KBM-7 (cell line): ENCODE data around the gene SSBP3.
"Not testable (repeated sequence)": the region's sequence is repeated elsewhere in the genome, so short reads cannot be mapped to it uniquely, and the experiment has no call there.

Experiments used
- DNase-seq: peaks from one replicate; pipeline ENCODE4 v3.0.0-alpha.2; 2015
- in situ Hi-C: fragments of 300-500 bp; cut with MboI; formaldehyde crosslinking; loops from 2 replicates; pipeline ENCODE4 v1.14.3; 2020; ENCODE audit warnings: low sequenced_read_pairs, low pct_unique_long_range_greater_than_20kb, mixed read lengths

The SSBP3 gene

GRCh38 chr1:54241364-54241763, 164.8 kb downstream of the SSBP3 start:
- no peak for DNase-seq
- in situ Hi-C loops: no loop called here

- in situ Hi-C loops: no loop called here
- no peak for DNase-seq
Observed at GRCh38 chr1:54240741-54241335, 165.4 kb downstream of the SSBP3 start.

DNA sequence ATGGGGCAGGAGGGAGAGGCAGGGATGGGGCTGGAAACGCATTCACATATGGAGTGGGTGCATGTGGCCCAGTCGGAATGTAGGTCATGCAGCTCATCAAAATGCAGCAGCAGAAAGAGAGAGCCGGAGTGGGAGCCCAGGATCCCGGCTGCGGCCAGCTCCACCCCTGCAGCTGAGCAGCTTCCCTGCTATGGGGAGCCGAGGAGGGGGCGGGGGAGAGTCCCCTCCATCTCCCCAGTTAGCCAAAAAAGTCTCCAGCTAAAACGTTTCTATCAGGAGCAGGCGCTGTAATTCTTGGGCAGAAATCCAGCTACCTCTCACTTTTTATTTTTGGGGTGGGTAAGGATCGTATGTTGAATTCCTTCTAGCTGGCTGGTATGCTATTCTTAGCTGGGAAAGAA, 166.6 kb downstream of the SSBP3 start:
- in situ Hi-C loops: no loop called here
- DNase-seq: no peak

GRCh38 chr1:54239035-54239383, 167.2 kb downstream of the SSBP3 start:
- in situ Hi-C loops: no loop called here
- DNase-seq: no peak

DNA sequence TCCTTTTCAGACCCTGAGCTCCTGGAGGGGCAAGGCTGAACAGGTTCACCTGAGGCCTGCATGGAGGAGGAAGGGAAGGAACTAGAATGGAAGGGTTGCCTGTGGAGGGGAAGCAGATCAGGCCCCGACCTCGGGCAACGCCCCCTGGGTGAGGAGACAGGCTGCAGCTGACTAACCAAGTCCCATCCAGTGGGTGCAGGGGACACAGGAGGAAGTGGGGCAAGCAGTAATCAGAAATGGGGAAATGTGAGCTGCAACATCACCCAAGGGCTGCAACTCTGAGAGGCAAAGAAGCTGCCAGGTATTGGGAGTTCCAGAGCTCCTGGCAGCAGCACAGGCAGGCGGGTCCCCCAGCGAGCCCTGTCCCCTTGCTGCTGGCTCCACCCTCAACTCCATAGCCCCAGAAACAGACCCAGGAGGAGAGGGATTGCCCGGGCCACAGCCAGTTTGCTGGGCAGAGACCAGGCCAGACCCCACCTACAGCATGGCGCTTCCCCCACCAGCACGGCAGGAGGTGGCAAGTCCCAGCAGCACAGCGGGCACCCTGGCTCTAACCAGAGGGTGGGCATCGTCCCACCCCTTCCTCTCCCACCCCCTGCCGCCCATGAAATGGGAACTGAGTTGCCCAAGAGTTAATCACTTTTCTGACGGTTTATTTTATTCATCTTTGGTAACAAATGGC, 167.7 kb downstream of the SSBP3 start:
- in situ Hi-C loops: no loop called here
- DNase-seq: peak; percentile 37

DNA sequence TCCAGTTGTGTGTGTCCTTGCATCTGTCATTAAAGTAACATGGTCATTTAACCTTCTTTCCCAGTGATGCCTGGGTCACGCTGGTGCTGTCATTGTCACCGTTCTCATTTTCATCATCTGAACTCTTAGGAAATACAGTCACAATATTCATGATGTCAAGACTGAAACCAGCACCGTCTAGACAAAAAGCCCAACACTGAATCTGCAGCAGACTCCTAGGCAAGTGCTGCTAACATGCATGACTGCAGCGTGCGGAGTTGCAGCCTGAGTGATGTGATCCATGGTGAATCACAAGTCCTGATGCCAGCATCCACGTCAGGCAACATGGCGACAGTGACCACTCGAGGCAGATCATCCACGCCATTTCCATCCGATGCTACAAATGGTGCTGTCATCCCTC, 168.6 kb downstream of the SSBP3 start:
- DNase-seq: no peak
- in situ Hi-C loops: no loop called here

DNA sequence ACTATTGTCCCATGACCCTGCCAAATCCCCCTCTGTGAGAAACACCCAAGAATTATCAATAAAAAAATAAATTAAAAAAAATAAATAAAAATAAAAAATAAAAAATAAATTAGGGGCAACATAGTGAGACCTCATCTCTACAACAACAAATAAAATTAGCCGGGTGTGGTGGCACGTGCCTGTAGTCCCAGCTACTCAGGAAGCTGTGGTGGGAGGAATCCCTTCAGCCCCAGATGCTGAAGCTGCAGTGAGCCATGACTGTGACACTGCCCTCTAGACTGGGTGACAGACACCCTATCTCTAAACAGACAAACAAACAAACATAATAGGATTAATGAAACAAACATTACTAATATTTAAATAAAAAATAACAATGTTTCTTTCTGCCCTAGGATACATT, 171.9 kb downstream of the SSBP3 start:
- in situ Hi-C loops: no loop called here
- no peak for DNase-seq

DNA sequence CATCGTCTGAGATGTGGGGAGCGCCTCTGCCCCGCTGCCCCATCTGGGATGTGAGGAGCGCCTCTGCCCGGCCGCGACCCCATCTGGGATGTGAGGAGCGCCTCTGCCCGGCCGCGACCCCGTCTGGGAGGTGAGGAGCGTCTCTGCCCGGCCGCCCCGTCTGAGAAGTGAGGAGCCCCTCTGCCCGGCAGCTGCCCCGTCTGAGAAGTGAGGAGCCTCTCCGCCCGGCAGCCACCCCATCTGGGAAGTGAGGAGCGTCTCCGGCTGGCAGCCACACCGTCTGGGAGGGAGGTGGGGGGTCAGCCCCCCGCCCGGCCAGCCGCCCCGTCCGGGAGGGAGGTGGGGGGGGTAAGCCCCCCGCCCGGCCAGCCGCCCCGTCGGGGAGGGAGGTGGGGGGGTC, 173.0 kb downstream of the SSBP3 start:
- in situ Hi-C loops, DNase-seq: not testable (repeated sequence)

DNA sequence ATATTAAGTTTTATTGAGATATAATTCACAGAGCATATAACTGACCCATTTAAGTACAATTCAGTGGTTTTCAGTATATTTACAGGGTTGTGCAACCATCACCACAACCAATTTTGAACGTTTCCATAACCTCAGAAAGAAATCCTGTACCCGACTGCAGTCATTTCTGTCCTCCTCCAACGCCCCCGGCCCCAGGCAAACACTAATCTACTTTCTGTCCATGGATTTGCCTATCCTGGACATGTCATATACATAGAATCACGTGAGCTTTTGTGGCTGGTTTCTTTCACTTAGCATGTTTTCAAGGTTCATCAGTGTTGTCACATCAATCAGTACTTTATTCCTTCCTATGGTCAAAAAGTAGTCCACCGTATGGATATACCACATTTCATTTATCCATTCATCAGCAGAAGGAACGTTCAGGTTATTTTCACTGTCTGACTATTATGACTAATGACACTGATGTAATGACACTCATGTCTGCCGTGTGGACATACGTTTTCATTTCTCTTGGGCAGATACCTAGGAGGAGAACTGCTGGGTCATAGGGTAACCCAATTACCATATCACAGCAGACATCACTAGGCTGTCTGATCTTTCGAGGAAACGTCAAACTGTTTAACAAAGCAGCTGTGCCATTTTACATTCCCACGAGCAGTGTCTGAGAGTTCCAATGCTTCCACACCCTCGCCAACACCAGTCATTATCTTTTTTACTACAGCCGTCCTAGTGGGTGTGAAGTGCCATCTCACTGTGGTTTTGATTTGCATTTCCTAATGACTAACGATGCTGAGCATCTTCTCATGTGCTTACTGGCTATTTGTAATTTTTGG, 175.5 kb downstream of the SSBP3 start:
- no peak for DNase-seq
- in situ Hi-C loops: no loop called here

DNA sequence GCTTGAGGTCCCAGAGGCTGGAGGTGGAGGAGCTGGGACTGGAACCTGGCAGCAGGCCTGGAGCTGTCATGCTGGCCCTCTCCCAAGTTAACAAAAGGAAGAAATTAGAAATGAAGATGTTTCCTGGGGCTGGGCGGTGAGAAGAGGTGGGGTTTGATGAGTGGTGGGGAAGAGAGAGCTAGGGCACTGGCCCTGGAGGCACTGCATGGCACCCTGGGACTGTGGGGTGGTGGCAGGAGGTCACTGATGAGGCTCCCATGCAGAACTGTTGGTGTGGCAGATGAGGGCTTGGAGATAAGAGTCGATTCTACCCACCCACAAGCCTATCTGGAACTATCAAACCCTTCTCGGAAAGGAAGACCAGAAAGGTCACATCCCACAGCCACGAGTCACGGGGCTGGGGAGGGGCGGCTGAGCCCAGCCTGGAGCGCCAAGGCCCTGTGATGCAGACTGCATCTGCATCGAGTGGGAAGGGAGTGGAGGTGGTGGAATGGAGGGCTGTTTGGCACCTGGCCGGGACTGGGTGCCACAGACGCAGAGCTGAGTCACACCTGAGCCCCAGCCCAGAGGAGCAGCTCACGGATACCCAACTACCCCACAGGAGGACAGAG, 176.8 kb downstream of the SSBP3 start:
- in situ Hi-C loops: no loop called here
- DNase-seq: peak; percentile 42

DNA sequence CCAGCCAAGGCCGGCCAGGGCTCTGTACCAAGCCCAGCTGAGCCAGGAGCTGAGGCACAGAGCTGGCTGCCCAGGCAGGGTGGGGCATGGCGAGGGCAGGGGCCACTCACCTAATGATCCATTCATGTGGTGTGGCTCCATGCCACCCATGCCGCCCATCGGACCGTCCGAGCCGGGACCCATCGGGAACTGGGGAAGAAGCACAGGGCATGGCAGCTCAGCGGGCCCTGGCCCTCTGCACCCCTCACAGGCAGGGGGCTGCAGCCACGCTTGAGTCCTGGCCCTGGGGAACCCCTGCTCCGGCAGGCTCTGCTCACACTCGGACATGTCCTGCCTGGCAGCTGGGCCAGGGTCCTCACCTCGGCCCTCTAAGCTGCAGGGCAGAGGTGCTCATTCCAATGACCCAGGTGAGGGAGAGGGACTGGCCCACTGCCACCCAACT, 177.5 kb downstream of the SSBP3 start:
- in situ Hi-C loops: no loop called here
- DNase-seq: no peak

GRCh38 chr1:54227891-54228310, 178.3 kb downstream of the SSBP3 start:
- in situ Hi-C loops: no loop called here
- DNase-seq: no peak

- in situ Hi-C loops: no loop called here
- no peak for DNase-seq
Observed at GRCh38 chr1:54227091-54227602, 179.0 kb downstream of the SSBP3 start.

DNA sequence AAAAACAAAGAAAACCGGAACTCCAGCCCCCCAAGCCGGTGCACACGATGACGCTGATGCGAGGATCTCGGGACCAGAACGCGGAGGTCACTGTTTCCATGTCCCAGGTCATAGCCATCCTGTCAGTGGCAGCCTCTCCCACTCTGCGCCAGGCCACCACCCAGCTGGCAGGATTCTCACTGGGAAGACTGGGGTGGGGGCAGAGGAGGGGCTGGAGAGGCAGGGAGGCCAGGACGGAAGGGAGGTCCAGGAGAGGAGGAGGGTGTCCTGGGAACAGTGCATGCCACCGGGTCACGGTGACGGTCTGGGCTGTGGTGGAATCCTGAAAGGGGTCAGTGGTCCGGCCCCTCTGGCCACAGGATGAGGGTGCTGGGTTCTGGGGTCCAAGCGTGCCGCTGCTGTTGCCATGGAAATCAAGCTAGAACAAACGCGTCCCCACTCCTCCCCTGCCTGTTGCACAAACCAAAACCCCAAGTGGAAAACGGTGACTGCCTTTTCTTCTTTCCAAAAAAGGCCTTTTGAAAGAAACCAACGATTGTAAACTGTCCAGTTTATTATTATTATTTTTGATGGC, 180.1 kb downstream of the SSBP3 start:
- in situ Hi-C loops: no loop called here
- no peak for DNase-seq

DNA sequence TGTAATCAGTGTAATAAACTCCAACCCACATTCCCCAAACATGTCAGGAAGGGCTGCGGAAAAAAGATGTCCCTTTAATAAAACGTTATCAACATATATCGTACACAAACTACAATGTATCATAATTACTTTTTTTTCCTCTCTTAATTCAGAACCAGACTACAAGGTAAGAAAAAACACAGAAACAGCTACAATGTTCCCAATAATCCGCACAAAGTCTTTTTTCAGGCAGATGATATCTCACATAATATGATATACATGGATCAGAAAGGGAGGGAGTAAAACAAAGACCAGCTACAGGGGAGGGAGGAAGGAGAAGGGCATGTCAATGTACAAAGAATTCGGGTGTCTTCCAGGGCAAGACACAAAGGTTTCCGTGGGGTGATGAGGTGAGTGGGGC, 180.8 kb downstream of the SSBP3 start:
- no peak for DNase-seq
- in situ Hi-C loops: no loop called here

DNA sequence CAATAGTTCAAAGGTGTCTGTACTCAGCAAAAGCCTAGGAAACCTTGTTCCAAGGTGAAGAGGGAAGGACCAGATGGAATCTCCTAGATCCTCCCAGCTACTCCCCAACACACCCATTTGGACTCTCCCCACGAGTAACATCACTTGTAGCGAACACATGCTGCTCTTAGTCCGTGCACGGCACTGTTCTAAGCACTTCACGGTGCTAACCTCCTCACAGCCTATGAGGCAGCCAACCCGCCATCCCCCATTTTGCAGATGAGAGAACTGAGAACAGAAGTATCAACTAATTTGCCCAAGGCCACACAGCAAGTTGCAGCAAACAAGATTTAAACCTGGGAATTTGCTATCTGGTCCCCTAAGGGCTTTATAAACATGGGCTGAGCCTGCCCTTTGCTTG, 182.0 kb downstream of the SSBP3 start:
- in situ Hi-C loops: no loop called here
- DNase-seq: no peak

DNA sequence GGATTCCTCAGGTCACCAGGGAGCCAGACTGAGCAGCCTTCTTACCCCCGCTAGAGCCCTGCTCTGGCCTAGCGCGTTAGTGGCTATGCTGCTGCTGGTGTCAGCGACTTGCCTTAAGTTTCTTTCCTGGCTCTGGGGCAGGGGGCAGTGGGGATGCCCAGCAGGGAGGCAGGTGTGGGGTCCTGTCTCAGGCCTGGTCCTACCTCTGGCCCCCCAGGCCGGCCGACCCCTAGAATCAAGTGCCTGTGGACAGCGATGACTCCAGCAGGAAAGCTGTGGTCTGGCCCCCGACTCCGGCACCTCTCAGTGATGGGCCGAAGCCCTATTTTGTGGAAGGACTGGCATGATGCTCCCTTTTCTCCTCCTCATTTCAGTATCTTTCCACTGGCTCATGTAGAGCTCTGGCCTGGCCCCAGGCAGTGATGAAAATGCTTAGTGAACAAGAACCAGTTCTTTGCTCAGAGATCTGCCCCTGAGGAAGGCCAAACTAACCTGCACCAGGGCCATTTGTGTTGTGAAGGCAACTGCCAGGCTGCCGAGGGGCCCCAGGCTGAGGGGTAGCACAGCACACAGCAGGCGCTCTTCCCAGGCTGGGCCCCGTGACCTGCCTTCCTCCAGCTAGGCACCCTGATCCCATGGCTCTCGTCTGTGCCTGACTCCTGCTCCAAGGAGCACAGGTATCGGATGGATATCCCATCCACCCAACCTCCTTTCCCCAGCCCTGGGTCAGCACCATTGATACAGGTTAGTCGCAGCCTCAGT, 182.6 kb downstream of the SSBP3 start:
- in situ Hi-C loops: no loop called here
- no peak for DNase-seq

- DNase-seq: no peak
- in situ Hi-C loops: no loop called here
Observed at GRCh38 chr1:54222711-54223110, 183.5 kb downstream of the SSBP3 start.
